IPS DF 6.9 (cell line): Measurements from ENCODE around the gene TGM4.

Experiments used
- DNase-seq: peaks from one replicate; pipeline ENCODE4 v3.0.0-alpha.2; 2013; ENCODE audit warnings: low read depth, low spot score
- H3K27ac ChIP-seq: one replicate; pipeline ENCODE4 v1.5.1; 2013; ENCODE audit warnings: low read length, control low read depth
- H3K27me3 ChIP-seq: 2 replicates; pipeline ENCODE4 v1.6.1; 2013; ENCODE audit warnings: mild to moderate bottlenecking, low read length; ENCODE audit not compliant: control insufficient read depth, insufficient read depth
- H3K36me3 ChIP-seq: 2 replicates; pipeline ENCODE4 v1.6.1; 2013; ENCODE audit warnings: low read length; ENCODE audit not compliant: control insufficient read depth, insufficient read depth
- H3K4me1 ChIP-seq: 2 replicates; pipeline ENCODE4 v1.6.1; 2013; ENCODE audit warnings: low read length; ENCODE audit not compliant: control insufficient read depth, insufficient read depth
- H3K4me3 ChIP-seq: 2 replicates; pipeline ENCODE4 v1.5.1; 2013; ENCODE audit warnings: mild to moderate bottlenecking, low read length
- H3K9me3 ChIP-seq: 2 replicates; pipeline ENCODE4 v1.6.1; 2013; ENCODE audit warnings: low read length, inconsistent platforms; ENCODE audit not compliant: control insufficient read depth, insufficient read depth
- whole genome bisulfite sequencing: extraction: QIAGEN DNeasy Blood & Tissue Kit; methylation state at CpG from one replicate; pipeline ENCODE4 v1.1.7; 2013; ENCODE audit warnings: mixed read lengths, missing lambda C conversion rate; ENCODE audit not compliant: insufficient read length, insufficient coverage; 5-methylcytosine and 5-hydroxymethylcytosine counted together

The TGM4 gene

GRCh38 chr3:44880284-44880683, 5.9 kb downstream of the TGM4 start:
- no peak overlapping the region for H3K4me3 ChIP-seq
- no peak overlapping the region for H3K27ac ChIP-seq
- H3K36me3 ChIP-seq = no peaks in the 10 kb centered on the region
- no CpG with 5 or more reads among the region's 2 CpGs for WGBS
- no peak for DNase-seq
- H3K27me3 ChIP-seq = no peaks in the 10 kb centered on the region
- H3K9me3 ChIP-seq = no peaks in the 10 kb centered on the region
- H3K4me1 ChIP-seq = no peaks in the 10 kb centered on the region

DNA sequence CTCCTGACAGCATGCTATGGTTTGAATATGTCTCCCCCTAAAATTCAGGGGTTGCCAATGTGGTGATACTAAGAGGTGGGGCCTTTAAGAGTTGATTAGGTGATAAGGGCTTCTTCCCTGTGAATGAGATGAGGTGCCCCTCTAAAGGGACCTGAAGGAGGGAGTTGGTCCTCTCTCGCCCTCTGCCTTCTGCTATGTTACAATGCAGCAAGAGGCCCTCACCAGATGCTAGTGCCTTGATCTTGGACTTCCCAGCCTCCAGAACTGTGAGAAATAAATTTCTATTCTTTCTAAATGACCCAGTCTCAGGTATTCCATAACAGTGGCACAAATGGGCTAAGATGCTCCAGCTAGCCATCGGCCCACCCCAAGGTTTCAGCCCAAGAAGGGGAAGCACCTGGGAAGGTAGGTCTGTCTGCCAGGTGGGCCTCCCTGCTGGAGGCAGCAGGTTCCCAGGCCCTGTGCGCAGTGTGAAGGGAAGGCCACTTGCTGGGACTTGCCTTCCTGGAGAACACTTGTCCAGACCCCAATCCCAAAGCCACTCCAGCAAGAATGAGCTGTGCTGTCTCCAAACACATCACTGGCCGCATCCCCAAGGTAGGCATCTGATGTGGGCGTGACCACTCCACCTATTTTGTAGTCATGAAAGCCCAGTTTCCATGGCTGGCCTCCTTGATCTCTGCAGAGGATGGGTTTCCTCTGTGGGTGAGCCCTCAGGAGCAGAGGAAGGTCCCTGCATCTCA, 9.0 kb downstream of the TGM4 start:
- no peaks in the 10 kb centered on the region for H3K4me1 ChIP-seq
- H3K4me3 ChIP-seq = no peak overlapping the region
- WGBS = no CpG with 5 or more reads among the region's 5 CpGs
- H3K27ac ChIP-seq = no peak overlapping the region
- no peaks in the 10 kb centered on the region for H3K9me3 ChIP-seq
- no peaks in the 10 kb centered on the region for H3K27me3 ChIP-seq
- no peak for DNase-seq
- H3K36me3 ChIP-seq = no peaks in the 10 kb centered on the region

DNA sequence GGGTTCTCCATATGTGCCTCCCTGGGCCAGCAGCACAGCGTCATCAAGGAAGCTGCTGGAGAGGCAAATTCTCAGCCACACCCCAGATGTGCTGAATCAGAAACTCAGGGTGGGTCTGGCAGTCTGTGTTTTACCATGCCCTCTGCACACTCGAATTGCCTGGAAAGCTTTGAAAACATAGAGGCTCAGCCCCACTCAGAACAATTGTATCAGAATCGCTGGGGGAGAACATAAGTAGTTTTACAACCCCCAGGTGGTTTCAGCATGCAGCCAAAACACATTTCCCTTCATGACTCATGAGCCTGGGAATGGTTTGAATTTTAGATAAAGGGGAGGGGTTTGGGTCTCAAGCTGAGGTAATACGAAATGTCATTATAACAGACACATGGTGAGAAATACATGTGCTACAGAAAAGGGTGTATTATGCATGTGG, 9.6 kb downstream of the TGM4 start:
- no peak for DNase-seq
- H3K4me3 ChIP-seq = no peak overlapping the region
- no peaks in the 10 kb centered on the region for H3K9me3 ChIP-seq
- no CpG with 5 or more reads among the region's 4 CpGs for WGBS
- no peaks in the 10 kb centered on the region for H3K27me3 ChIP-seq
- H3K4me1 ChIP-seq = no peaks in the 10 kb centered on the region
- H3K36me3 ChIP-seq = no peaks in the 10 kb centered on the region
- no peak overlapping the region for H3K27ac ChIP-seq

GRCh38 chr3:44885618-44886017, 11.2 kb downstream of the TGM4 start:
- no peak for DNase-seq
- Histone ChIP-seq H3K36me3 (no peaks in the 10 kb centered on the region), H3K4me3 (no peak overlapping the region), H3K27ac (no peak overlapping the region), H3K4me1 (no peaks in the 10 kb centered on the region), H3K27me3 (no peaks in the 10 kb centered on the region), H3K9me3 (no peaks in the 10 kb centered on the region)
- WGBS = no CpG with 5 or more reads among the region's 4 CpGs

DNA sequence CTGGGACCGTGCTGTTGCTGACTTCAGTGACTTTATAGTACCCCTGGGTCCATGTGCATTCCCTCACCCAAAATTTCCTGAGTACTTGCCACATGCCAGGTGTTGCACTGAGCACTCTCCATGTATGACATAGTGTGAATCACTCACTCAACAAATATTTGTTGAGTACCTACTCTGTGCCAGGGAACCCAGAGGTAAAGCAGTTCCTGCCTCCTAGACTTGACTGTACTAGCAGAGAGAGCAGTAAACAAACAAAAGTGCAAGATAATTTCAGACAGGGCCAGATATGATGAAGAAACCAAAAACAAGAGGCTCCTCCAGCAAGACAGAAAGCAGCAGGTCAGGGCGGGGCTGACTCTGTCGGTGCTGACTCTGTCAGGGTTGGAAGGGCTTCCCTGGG, 12.2 kb downstream of the TGM4 start:
- DNase-seq = no peak
- Histone ChIP-seq H3K9me3 (no peaks in the 10 kb centered on the region), H3K27me3 (no peaks in the 10 kb centered on the region), H3K4me3 (no peak overlapping the region), H3K27ac (no peak overlapping the region), H3K36me3 (no peaks in the 10 kb centered on the region), H3K4me1 (no peaks in the 10 kb centered on the region)
- WGBS = no CpG with 5 or more reads among the region's 3 CpGs

DNA sequence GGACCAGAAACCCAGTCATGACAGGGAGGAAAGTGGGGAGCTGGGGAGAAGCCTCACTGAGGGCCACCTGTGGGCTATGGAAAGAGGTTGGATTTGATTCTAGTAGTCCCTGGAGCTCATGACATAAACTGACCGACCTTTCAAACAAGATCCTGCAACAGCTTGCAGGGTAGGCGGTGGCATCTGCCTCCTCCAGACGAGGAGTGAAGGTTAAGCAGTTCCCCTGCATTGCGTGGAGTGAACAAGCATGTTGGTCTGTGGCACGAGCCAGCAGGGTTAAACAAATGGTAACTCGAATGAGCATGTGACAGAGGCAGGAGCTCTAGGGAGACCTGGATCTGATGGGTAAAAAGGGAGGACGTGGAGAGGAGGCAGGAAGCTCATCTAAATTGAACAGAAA, 12.7 kb downstream of the TGM4 start:
- DNase-seq = no peak
- Histone ChIP-seq H3K4me1 (no peaks in the 10 kb centered on the region), H3K36me3 (no peaks in the 10 kb centered on the region), H3K27me3 (no peaks in the 10 kb centered on the region), H3K27ac (no peak overlapping the region), H3K9me3 (no peaks in the 10 kb centered on the region), H3K4me3 (no peak overlapping the region)
- no CpG with 5 or more reads among the region's 7 CpGs for WGBS

- Histone ChIP-seq H3K4me1 (peaks cover 3% of the 10 kb centered on the region; the same call in 1 of the 2 replicates), H3K27ac (no peak overlapping the region), H3K36me3 (no peaks in the 10 kb centered on the region), H3K4me3 (no peak overlapping the region), H3K27me3 (no peaks in the 10 kb centered on the region), H3K9me3 (no peaks in the 10 kb centered on the region)
- WGBS = no CpG with 5 or more reads among the region's 3 CpGs
- no peak for DNase-seq
Measured at GRCh38 chr3:44890258-44890657, 15.8 kb downstream of the TGM4 start.

DNA sequence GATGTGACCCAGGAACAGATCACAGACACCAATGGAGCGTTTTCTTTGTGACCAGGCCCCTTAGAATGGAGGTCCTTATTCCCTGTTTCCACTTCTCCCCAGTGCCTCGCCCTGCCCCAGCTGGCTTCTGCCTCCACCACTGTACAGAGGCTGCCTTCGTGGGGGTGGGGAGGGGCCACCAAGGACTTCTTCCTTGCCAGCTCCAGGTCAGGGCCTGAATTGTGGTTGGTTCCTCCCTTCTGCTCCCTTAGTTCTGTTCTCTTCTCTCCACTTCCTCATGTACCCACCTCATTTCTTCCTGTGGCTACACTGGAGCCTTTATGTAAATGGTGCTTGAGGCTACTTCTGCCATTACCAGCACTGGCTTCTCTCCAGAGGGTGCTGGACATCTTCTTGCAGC, 16.4 kb downstream of the TGM4 start:
- H3K27me3 ChIP-seq = no peaks in the 10 kb centered on the region
- no peak for DNase-seq

DNA sequence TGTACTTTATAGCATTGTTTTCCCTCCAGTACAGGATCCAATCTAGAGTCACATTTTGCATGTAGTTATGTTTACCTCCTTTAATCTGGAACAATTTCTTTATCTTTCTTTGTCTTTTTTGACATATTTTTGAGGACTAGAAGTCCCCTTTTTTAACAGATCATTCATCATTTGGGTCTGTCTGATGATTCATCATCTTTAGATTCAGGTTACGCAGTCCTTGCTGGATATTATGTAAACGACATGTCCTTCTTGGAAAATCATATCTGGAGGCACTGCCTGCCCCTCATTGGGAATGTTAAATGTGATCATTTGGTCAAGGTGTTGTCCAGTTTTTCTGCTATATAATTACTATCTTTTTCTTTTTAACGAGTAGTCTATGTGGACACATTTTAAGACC, 18.3 kb downstream of the TGM4 start:
- Histone ChIP-seq H3K36me3 (no peaks in the 10 kb centered on the region), H3K27me3 (no peaks in the 10 kb centered on the region), H3K9me3 (no peaks in the 10 kb centered on the region), H3K4me1 (peaks cover 3% of the 10 kb centered on the region; the same call in 1 of the 2 replicates), H3K27ac (no peak overlapping the region), H3K4me3 (no peak overlapping the region)
- no peak for DNase-seq
- no CpG with 5 or more reads among the region's 3 CpGs for WGBS

More for the DNA sequence above, 16.4 kb downstream of the TGM4 start:
- no CpG with 5 or more reads among the region's 3 CpGs for WGBS
- H3K4me1 ChIP-seq = peaks cover 3% of the 10 kb centered on the region; the same call in 1 of the 2 replicates
- H3K27ac ChIP-seq = no peak overlapping the region
- no peak overlapping the region for H3K4me3 ChIP-seq
- no peaks in the 10 kb centered on the region for H3K36me3 ChIP-seq
- H3K9me3 ChIP-seq = no peaks in the 10 kb centered on the region

DNA sequence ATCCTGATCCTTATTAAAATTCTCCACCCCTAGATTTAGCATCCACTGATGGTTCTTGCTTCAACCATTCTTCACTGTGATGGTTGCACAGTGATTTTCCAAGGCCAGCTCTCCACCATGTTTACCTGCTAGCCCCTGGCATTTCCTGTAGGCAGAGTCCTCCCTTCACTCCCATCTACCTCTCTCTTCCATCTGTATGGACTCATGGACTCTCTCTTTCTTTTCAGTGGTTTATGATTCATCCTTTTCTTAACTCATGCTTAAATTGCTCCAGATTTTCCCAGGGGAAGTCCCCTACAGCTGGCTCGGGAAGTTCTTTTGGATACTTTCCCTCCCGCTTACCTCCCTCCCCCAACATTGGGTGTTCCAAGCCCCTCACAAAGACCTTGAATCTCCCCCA, 18.7 kb downstream of the TGM4 start:
- Histone ChIP-seq H3K27ac (no peak overlapping the region), H3K9me3 (no peaks in the 10 kb centered on the region), H3K36me3 (no peaks in the 10 kb centered on the region), H3K27me3 (no peaks in the 10 kb centered on the region), H3K4me3 (no peak overlapping the region), H3K4me1 (peaks cover 3% of the 10 kb centered on the region; the same call in 1 of the 2 replicates)
- DNase-seq = no peak
- no CpG with 5 or more reads among the region's 2 CpGs for WGBS

DNA sequence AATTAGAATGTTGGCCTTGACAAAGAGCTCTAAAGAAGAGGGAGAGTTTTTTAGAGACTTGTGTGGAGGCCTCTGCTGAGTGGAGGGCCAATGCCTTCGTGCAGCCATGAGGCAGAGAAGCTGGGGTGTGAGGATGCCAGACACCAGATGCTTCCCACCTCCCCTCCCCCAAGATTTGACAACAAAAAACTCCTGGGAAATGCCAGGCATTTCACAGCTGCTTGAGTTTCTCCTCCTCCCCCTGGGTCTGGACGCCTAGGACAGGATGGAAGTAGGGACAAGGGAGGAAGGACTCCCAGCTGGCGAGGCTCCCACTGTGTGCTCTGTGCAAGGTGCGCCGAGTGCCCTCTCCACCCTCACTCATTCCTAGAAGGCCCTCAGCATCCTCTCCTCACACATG, 20.1 kb downstream of the TGM4 start:
- Histone ChIP-seq H3K9me3 (no peaks in the 10 kb centered on the region), H3K27ac (no peak overlapping the region), H3K27me3 (no peaks in the 10 kb centered on the region), H3K4me1 (peaks cover 5% of the 10 kb centered on the region; the same call in 1 of the 2 replicates), H3K4me3 (no peak overlapping the region), H3K36me3 (no peaks in the 10 kb centered on the region)
- no CpG with 5 or more reads among the region's 5 CpGs for WGBS
- DNase-seq = no peak
